ENCODE results near the gene BATF2.

The BATF2 gene

GRCh38 chr11:64963072-64963631 is 33.6 kb downstream of the BATF2 start:
- DNase-seq, result no peak

GRCh38 chr11:64960719-64961118 is 36.1 kb downstream of the BATF2 start:
- DNase-seq, result no peak

GRCh38 chr11:64959498-64959897 is 37.3 kb downstream of the BATF2 start:
- no peak for DNase-seq

- DNase-seq, result no peak
These were observed 42.6 kb downstream of the BATF2 start for GRCh38 chr11:64954201-64954600.

- no peak for DNase-seq
These were observed 45.2 kb downstream of the BATF2 start for GRCh38 chr11:64951529-64951928.

- no peak for DNase-seq
These were observed 49.5 kb downstream of the BATF2 start for GRCh38 chr11:64947208-64947814.
